DND-41 (cell line): ENCODE data around the gene STH.

Source experiments
- ATAC-seq: fragments of 200-7000 bp; cut with Tn5 transposase; 3 replicates; pipeline ENCODE4 v1.9.1; 2021; ENCODE audit warnings: low read depth; ENCODE audit not compliant: insufficient read depth
- DNase-seq: peaks from one replicate; pipeline ENCODE4 v3.0.0-alpha.2; 2020
- H2AFZ ChIP-seq: 2 replicates; pipeline ENCODE4 v1.6.0; 2012; ENCODE audit warnings: low read depth, low read length
- H3K27ac ChIP-seq: 2 replicates; pipeline ENCODE4 v1.5.1; 2012; ENCODE audit warnings: low read length, inconsistent platforms
- H3K27me3 ChIP-seq: fragments of 200-600 bp; sonication (generic); 2 replicates; pipeline ENCODE4 v1.6.0; 2012; ENCODE audit warnings: low read length, mild to moderate bottlenecking, inconsistent platforms; ENCODE audit not compliant: insufficient read depth, poor library complexity
- H3K36me3 ChIP-seq: 2 replicates; pipeline ENCODE4 v1.5.1; 2012; ENCODE audit warnings: low read length, inconsistent platforms; ENCODE audit not compliant: insufficient read depth
- H3K4me1 ChIP-seq: 2 replicates; pipeline ENCODE4 v1.5.1; 2012; ENCODE audit warnings: mild to moderate bottlenecking, low read length; ENCODE audit not compliant: insufficient read depth
- H3K4me2 ChIP-seq: 2 replicates; pipeline ENCODE4 v1.6.0; 2012; ENCODE audit warnings: mild to moderate bottlenecking, moderate library complexity, low read length, inconsistent platforms; ENCODE audit not compliant: insufficient read depth
- H3K4me3 ChIP-seq, 2 experiments: fragments of 200-600 bp in 1 of 2; shearing (Covaris generic) in 1 of 2; 2 replicates each; pipeline ENCODE4 v1.5.1; 2012 to 2016; ENCODE audit warnings: inconsistent platforms in 2 of 2, low read length in 2 of 2, mild to moderate bottlenecking in 2 of 2, low read depth in 1 of 2, moderate library complexity in 1 of 2
- H3K79me2 ChIP-seq: 2 replicates; pipeline ENCODE4 v1.6.0; 2012; ENCODE audit warnings: low read length, inconsistent platforms; ENCODE audit not compliant: insufficient read depth
- H3K9ac ChIP-seq: 2 replicates; pipeline ENCODE4 v1.6.0; 2012; ENCODE audit warnings: low read depth, mild to moderate bottlenecking, inconsistent platforms, low read length, moderate library complexity
- H3K9me3 ChIP-seq: 2 replicates; pipeline ENCODE4 v1.5.1; 2012; ENCODE audit warnings: low read length, moderate library complexity, mild to moderate bottlenecking, inconsistent platforms; ENCODE audit not compliant: insufficient read depth, severe bottlenecking
- H4K20me1 ChIP-seq: 2 replicates; pipeline ENCODE4 v1.6.0; 2012; ENCODE audit warnings: low read length; ENCODE audit not compliant: insufficient read depth
- EZH2 ChIP-seq: IDR thresholded peaks from 3 replicates; pipeline ENCODE4 v1.6.1; 2012; ENCODE audit warnings: borderline replicate concordance, low read depth, mild to moderate bottlenecking, moderate library complexity, low read length, inconsistent platforms; ENCODE audit not compliant: severe bottlenecking
- TF ChIP-seq, protein P1 (sequence below): IDR thresholded peaks from 2 replicates; pipeline ENCODE4 v1.5.1; 2012; ENCODE audit warnings: borderline replicate concordance, low read length, moderate library complexity, mild to moderate bottlenecking; ENCODE audit not compliant: poor library complexity, severe bottlenecking; ENCODE audit errors: extremely low read depth

The STH gene

GRCh38 chr17:46047856-46048255 lies 48.8 kb downstream of the STH start:
- Histone ChIP-seq H4K20me1 (peaks cover 16% of the 10 kb centered on the region), H3K9ac (no peak overlapping the region), H2AFZ (no peak overlapping the region), H3K27ac (no peak overlapping the region), H3K27me3 (no peaks in the 10 kb centered on the region), H3K79me2 (peaks cover 39% of the 10 kb centered on the region; the same call in 1 of the 2 replicates), H3K4me3 (no peak overlapping the region), H3K9me3 (no peaks in the 10 kb centered on the region), H3K4me1 (no peaks in the 10 kb centered on the region), H3K36me3 (peaks cover 93% of the 10 kb centered on the region), H3K4me2 (no peak overlapping the region)
- DNase-seq: no peak
- ATAC-seq: no peak
- TF ChIP-seq EZH2: no peak
- TF ChIP-seq, protein P1, sequence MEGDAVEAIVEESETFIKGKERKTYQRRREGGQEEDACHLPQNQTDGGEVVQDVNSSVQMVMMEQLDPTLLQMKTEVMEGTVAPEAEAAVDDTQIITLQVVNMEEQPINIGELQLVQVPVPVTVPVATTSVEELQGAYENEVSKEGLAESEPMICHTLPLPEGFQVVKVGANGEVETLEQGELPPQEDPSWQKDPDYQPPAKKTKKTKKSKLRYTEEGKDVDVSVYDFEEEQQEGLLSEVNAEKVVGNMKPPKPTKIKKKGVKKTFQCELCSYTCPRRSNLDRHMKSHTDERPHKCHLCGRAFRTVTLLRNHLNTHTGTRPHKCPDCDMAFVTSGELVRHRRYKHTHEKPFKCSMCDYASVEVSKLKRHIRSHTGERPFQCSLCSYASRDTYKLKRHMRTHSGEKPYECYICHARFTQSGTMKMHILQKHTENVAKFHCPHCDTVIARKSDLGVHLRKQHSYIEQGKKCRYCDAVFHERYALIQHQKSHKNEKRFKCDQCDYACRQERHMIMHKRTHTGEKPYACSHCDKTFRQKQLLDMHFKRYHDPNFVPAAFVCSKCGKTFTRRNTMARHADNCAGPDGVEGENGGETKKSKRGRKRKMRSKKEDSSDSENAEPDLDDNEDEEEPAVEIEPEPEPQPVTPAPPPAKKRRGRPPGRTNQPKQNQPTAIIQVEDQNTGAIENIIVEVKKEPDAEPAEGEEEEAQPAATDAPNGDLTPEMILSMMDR: no peak
